ENCODE measurements around the gene FARS2.

The FARS2 gene

DNA sequence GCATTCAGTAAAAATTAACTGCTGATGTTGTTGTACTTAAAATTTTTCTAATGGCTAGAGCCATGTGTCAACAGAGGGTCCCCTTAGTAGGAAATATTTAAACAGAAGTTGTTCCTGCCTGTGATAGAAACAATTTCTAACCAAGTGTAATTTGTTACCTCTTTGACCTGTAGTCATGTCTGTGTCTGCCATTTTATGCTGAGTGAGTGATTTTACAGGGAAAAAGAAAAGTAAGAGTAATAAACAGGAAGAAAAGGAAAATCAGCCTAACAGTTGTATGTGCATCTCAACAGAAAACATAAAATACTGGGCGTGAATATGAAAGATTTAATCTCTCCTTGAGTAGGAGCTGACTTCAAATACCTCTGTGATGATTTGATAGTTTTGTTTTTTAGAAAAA lies 172.0 kb downstream of the FARS2 start:
- no peak for DNase-seq

DNA sequence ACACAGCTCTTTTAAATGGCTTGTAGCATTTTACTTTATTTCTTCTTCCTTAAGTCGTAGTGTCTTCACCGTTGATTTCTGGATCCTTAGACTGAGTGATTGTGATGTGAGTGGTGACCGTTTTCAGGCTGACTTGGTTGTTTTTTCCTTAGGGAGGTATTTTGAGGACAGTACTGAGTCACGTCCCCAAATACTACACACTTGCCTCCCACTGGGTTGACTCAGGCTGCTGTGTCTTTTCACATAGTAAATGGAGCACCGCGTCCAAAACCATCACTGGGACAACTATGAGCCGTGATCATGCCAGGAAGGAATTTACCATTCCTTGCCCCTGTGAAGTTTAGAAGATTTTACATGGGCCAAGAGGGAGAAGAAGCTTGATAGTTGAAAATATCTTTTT lies 174.1 kb downstream of the FARS2 start:
- peak; percentile 91 for DNase-seq

DNA sequence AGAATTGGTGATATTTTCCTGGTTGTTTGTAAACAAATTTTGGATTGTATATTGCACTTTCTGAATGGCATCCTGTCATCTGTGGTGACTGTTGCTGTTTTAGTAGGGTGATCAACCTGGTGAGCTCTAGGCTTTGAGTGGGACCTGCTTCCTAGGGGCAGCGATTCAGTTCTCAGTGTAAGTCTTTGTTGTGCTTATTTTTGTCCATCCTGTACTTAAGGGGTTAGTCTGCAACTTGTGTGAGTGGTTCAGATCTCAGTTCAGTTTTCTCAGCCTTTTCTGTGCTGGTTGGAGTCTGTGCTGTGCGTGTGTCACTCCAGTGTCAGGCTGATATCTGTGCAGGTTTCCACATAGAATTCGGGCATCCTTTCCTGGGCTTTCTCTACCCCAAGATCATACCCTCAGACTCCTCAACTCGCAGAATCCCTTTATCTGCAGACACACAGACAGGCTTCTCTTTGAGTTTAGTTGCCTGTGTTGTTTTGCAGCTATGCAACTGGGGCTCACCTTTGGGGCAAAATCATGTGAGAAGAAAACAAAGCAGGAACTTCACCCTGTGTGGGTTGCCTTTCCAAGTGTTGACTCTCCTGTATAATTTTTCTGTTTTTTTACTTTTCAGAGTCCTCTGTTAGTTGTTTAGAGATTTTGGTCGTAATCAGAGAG lies 177.7 kb downstream of the FARS2 start:
- DNase-seq = no peak

DNA sequence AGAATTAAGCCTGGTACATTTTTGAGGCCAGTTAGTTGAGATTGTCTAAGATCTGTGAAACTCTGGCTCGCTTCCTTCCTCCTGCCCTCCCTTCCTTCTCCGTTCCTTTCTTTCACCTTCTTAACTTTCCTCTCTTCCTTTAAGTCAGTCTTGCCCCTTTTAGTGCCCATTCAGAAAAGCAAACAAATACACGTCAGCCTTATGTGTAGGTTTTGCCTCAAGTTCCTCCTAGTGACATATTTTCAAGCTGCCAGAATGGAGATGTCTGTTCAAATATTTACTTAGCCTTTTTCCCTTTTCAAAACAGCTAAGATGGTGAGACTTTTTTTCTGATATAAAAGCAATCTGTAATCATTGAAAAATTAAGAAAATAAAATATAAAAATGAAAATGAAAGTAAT lies 178.4 kb downstream of the FARS2 start:
- DNase-seq = no peak

DNA sequence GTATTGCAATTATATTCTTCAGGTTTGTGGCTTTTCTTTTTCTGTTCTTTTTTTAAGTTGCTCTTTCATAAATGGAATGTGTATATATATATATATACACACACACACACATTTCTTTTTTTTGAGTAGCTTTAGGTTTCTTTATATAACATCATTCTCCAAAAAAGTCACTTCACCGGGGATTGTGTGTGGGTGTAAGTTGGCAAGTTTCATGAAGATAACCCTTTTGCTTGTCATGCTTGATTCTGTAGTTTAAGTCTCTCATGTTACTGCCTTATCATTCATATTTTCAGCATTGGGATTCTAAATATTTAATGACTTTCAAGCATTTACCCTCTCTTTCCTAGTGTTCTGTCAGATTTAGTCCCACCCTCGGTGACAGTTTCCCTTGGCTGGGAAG lies 181.0 kb downstream of the FARS2 start:
- no peak for DNase-seq

DNA sequence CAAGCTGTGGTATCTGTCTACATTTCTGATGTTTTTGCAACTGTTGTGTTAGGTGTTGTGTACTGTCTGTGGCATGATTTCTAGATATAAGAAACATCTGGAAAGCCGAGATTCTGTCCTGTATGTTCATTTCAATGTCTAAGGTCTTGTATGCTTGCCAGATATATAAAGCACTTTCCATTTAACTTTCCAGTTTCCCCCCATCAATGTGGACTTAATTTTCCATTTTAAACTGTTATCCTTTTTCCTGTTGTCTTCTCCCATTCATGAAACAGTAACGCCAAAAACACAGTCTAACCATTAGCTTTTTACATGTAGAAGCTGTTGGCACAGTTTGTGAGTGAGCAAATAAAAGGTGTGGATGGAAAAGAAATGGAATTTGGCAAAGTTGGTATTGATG lies 181.6 kb downstream of the FARS2 start:
- DNase-seq = no peak

DNA sequence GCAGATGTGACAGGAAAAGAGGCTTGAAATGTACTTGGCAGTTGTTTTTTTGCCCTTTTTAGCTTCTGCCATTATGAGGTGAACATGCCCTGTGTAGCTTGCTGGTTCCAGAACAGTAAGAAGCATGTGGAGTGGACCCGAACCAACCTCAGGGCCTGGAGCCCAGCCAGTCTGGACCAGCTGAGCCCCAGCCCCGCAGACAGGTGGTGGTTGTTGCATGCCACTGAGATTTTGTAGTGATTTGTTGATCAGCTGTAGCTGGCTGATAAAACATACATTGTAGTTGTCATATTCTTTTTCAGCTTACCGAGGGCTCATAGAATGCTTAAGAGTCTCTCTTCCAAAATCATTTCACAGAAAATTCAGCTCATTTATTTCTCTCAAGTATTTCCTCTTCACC lies 182.2 kb downstream of the FARS2 start:
- no peak for DNase-seq

DNA sequence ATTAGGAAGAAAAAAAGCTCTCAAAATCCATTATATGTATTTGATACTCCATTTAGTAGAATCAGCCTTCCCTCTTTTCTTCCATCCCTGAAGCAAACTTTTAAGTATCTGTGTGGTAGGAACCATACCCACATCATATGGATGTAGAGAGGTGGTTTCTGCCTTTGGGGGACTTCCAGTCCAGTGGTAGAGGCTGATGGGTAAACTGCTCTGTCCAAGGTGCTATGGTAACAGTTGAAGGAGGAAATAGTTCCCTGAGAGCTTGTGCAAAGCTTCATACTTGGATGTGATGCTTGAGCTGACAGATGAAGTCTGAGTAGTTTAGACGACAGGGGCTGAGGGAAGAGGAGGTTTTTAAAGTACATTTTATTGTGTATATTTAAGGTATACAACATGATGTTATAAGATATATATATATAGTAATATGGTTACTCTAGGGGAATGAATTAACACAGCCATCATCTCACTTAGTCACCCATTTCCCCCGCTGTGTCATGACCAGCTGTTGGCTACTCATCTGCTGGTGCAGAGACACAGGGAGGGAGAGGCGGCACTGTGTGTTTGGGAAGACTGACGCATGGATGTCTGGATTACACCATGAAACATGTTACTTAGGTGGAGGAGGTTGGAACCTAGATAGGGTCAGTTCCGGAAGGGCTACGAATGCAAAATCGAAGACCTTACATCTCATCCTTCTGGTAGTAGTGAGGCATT lies 185.2 kb downstream of the FARS2 start:
- peak; percentile 73 for DNase-seq

DNA sequence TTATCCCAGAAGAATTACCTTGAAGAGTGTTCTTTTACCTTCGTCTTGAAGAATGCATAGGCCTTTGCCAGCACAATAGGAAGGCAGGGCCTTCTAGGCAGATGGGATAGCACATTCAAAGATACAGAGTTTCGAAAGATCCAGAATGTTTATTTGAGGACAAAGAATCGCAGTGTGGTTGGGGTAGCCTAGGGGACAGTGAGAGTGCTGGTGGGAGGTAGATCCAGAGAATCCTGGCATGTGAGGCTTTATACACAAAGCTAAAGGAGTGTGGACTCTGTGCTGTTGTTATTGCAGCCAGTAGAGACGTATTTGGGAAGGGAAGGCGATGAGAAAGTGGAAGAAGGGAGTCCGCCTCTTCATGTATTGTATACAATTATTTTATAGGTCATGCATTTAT lies 186.6 kb downstream of the FARS2 start:
- no peak for DNase-seq

DNA sequence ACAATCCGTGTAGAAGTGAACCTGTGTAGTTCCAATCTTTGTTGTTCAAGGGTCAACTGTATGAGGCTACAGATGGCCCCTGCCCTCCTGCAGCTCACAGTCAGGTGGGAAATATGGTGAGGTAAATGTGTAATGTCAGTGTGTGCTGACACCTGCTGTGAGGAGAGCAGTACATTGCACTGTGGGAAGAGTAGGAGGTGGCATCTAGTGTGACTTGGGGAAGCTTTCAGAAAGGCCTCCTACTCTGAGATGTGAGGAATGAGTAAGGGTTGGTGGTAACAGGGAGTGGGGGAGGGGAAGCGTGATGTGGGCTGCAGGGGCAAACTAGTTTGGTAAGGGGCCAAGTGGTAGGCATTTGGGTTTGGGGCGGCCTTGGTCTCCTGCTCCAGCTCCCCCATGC lies 188.8 kb downstream of the FARS2 start:
- DNase-seq = no peak

DNA sequence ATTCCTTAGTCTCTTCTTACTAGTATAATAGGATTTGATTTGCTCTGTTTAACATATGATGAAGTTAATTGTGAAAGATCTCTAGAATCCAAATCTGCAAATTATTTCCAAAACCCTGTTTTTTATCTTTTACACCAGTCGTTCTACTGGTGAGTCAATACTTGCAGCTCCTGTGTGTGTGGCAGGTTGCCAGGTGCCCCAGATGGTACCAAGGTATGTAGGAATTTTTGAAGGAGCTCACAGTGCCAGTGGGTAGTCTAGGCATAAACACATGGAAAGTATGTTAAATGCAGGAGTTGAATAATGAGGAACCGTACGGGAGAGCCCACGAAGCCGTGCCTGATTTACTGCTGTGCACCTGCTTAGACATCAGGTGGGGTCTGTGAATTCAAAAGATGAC lies 192.2 kb downstream of the FARS2 start:
- no peak for DNase-seq

DNA sequence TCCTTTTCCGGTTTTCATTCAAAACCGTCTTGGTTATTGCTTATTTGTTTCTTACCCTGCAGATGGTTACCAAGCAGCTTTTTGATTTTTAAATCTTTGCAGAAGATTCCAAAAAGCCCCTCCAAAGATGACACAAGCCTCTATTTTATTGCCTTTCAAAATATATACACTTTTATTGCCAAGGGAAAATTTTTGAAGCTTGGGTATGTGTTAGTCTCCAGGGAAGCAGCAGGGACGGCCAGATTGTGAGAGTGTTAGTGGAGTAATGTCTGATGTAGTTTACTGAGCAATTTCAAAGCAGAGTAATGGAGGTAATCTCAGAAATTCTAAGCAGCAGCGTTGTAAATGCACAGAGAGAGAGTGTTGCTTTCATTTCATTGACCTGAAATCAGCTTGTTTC lies 193.8 kb downstream of the FARS2 start:
- no peak for DNase-seq

DNA sequence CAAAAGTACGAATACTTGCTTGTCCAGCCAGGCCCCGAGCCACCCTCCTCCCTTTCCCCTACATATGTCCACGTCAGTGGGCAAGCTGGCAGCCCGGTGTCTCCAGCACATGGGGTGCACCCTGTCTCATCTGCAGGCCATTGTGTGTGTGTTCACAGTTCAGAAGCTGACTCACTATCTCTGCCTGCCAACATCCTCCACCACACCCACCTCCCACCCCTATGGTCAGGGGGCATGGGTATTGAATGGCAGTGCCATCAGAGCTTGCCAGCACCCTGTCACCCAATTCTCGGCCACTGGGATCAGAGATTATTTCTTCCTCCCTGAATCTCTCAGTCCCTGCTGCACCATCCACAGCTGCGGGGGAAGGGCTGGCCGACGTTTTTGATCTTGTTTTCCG lies 195.7 kb downstream of the FARS2 start:
- no peak for DNase-seq

DNA sequence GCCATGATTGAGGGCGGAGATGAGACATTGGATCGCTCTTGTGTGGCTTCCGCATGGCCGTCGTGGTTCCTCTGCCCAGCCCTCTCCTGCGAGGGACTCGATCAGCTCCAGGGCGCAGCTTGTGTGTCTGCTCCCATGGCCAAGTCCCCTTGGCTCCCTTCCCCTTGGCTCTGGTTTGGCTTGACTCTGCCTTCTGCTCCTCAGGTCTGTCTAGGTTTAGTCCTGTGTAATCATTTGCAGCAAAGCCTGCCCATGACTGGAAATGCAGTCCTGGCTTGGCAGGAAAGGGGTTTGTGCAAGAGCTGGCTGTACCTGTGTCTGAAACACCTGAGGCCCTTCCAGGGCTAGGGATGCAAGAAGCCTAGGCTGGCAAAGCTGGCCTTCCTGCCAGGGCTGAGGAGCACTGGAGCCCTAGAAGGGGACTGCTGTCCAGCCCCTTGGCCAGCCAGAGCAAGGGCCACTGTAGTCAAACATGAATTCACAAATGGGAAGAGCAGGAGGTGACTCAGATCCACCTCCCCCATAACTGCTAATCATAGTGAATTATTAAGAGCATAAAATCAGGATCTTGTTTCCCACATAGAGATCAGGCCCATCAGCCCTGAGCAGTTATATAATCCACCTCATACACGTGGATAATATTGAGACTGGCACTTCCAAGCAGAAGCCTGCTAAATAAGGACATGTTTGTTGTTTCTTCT lies 196.8 kb downstream of the FARS2 start:
- no peak for DNase-seq

DNA sequence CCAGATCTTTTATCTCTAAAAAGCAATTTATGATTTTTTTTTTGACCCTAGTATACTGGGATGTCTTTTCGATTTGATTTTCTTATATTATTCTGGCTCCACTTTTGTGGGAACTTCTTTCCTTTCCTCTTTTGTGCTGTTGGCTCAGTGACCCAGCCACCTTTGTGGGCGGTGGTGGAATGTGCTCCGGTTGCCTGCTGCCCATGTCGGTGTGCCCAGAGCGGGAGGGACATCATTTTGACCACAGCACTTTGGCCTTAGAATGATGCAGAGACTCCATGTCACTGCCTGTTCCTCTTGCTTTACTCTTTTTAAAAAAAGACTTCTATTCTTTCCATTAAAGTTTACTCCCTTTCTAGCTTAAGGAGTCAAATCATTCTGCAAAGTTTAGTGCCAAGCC lies 198.0 kb downstream of the FARS2 start:
- DNase-seq = no peak

DNA sequence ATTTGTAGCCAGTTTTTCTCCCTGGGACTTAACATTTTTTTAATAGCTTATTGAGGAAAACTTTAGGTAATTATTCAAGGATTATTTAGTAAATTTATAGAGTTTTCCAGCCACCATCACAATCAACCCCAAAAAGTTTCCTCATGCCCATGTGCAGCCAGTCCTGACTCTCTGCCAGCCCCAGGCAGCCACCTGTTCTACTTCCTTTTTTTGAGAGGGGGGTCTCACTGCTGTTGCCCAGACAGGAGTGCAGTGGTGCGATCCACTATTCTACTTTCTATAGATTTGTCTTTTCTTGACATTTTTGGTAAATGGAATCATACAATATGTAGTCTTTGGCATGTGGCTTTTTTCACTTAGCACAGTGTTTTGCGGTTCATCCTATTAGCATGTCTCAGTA lies 200.1 kb downstream of the FARS2 start:
- no peak for DNase-seq

DNA sequence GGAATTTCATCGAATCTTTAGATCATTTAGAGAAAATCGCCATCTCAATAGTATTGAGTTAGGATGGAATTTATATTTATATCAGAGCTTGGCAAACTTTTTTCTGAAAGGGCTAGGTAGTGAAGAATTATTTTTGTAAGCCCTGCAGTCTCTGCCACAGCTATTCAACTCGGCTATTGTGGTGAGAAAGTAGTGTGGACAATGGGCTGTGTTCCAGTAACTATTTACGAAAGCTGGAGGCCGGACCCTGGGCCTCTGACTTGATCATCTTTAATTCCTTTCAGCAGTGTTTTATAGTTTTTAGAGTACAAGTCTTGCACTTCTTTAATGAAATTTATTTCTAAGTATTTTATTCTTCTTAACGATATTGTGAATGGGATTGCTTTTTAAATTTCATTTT lies 201.5 kb downstream of the FARS2 start:
- no peak for DNase-seq

DNA sequence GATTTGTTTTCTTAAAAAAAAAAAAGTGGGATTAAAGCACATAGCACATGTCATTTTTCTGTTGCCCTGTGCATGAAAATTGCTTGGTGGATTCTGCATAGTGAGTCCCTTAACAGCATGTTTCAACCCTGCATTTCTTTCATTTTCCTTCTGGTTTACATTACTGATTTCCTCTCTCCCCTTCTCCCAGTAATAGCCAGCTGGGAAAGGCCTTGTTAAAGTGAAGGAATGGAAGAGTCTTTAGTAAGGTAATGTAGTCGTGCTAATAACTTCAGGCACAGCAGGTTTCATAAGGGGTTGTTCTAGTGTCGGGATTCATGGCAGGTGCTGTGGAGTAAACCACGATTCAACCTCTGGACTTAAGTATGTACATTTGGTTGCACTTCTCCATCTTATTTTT lies 202.4 kb downstream of the FARS2 start:
- DNase-seq = no peak

DNA sequence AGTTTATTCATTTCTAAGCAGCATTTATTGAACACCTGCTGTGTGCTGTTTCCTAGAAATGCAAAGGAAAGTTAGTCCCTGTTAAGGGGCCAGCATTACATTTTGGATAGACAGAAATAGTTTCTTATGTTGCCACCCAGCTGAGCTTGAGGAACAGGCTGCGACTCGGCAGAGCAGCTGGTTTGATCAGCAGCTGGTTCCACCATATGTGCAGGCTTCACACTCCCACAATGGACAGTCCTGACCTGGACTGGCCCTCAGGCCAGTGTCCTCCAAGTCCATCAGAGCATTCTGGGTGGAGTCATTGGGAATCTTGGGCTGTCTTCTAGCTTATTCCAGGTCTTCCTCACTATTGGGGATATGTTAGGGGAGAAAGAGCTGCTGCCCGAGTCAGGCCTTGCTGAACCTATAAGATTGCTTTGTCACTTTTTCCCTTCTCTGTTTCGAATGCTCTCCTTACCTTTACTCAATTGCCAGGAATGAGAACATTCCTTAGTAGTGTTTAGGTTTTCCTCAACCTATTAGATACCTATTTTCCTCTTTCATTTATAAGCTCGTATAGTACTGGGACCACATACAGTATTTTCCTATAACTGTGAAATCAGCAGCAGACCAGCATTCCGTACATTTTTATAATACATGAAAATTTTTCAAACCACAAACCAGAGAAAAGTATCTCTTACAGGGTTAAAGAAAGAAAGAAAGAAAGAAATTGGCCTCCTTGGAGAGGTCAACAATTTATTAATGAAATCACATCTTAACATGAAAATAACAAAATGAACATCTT lies 203.0 kb downstream of the FARS2 start:
- DNase-seq = peak; percentile 64

DNA sequence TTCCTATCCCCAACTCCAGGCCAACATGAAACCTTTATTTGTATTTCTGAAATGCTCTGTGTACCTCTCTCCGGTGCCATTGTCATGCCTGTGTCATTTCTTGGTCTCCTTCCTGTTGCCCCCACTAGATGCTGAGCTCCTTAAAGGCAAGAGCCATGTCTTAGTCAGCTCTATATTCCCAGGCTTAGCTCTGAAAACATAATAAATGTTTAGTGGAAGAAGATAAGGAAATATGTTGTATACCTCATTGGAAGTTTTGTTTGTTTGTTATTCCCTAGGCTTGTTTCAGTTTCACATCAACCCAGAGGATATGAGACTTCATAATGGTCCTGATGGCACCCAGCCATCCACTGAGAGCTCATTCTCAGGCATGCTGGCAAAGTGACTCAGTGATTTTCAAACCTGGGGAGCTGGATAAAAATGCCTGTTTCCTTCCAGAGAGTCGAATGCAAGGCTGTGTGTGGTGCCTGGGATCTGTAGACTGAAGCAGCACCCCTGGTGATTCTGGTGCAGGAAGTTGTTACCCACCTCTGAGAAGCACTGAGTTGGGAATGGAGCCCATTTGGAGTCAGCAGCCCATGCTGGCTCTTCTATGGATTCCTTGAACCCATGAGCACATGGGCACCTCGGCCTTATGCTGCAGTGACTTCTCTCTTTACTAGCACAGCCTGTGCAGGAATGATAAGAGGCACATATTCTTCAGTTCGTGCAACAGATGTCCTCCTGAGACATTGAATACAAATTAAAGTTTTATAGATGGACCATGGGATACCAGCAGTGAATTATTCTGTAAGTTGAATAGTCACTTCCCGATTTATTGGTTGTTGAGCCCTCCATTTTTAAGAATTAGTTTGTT lies 205.2 kb downstream of the FARS2 start:
- peak; percentile 80 for DNase-seq

DNA sequence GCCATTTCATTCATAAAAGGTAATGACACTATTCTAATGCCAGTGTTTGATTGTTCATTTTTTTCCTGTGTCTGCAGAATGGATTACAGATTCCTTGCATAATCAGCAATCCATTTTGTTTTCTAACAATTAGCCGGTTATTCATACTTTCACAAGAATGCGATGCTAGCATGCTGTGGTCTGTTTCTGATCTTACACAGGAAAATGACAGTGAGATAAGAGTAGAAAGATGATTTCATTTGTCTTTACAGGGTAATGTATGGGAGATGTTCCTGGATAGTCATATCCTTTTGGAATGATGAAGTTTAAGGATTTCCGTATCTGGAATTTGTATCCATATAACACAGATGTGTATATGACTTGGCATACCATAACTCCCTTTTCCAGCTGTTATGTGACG lies 207.3 kb downstream of the FARS2 start:
- DNase-seq = peak; percentile 81

DNA sequence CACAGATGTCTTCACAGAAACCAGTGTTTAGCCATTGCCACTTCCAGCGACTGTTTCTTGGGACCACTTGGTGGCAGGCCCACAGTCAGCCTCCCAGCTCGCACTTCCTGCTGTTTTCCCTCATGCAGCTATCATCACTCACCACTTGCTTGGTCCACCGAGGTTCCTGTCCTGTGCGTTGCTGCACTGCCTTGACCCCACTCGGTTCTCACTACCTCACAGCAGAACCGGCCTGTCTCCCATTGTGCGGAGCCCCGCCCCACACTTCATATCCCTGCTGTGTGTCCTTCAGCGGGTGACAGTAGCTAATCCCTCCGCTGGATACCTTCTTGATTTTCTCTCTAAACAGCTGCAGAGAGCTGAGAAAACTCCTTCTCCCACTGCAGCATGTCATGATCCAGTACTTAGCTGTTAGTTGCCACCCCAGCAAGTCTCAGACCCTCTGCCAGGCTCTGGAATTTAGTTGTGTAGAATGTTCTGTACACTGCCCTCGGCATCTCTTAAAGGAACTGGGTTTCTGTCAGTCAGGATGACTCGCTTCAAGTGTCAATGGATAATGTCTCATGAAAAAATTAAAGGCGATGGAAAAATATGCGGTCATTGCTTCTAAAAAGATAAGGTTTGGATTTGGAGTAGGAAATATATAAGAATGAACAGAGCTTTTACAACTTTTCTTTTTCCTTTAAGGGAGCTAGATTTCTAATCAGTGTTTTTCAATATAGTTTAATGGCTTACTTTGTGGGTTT lies 208.0 kb downstream of the FARS2 start:
- DNase-seq = no peak

Data from fibroblast of skin of right biceps (primary cell).